K562 (cell line): Measurements from ENCODE around the gene TMEM266. TPM values are rescaled to one million over a fixed set of nuclear protein-coding genes. Genes with fewer than 3 reads are reported as not detected.

ENCODE experiments used
- ATAC-seq: fragments of 200-7000 bp; cut with Tn5 transposase; 3 replicates; pipeline ENCODE4 v1.9.1; 2020; ENCODE audit warnings: moderate library complexity
- BruUV-seq: library from RNA; stranded (reverse); fragments of 400-500 nt; replicated peaks from 2 replicates; lab custom pipeline; 2021; lab: Mats Ljungman, UMichigan
- CTCF ChIA-PET: fragments of 300-600 bp; formaldehyde crosslinking; extraction: SDS; loops from one replicate; lab custom pipeline; 2021; ENCODE audit warnings: low intra/inter-chr PET ratio; lab: Yijun Ruan, JAX
- POLR2A ChIA-PET: fragments of 300-600, 350-650 bp; sonication (Branson Sonifier 250); formaldehyde crosslinking; extraction: SDS; loops from one replicate; lab custom pipeline; 2021; ENCODE audit warnings: antibody characterized with exemption, inconsistent platforms; lab: Yijun Ruan, JAX
- DNase-seq, 4 experiments: peaks; one replicate each; pipeline versions ENCODE4 v3.0.0 to v3.0.0-alpha.2; 2011 to 2018; ENCODE audit warnings: low spot score in 3 of 4, mixed read lengths in 3 of 4; ENCODE audit errors: extremely low read depth in 1 of 4
- FAIRE-seq: peaks from 2 replicates; lab custom pipeline; 2011; peaks lifted over from hg19 to GRCh38; lab: Jason Lieb, UNC
- H2AFZ ChIP-seq: 2 replicates; pipeline ENCODE4 v1.6.0; 2011; ENCODE audit warnings: low read depth, low read length, control low read depth, inconsistent platforms
- H3K27ac ChIP-seq: fragments of 200-600 bp; 3 replicates; pipeline ENCODE4 v1.8.0; 2011; ENCODE audit warnings: low read depth, mild to moderate bottlenecking, control low read depth, inconsistent platforms, low read length, moderate library complexity, mixed read lengths; ENCODE audit errors: extremely low read depth
- H3K27me3 ChIP-seq, 2 experiments: fragments of 300-600 bp in 1 of 2; 2 replicates in 1 of 2; 3 replicates in 1 of 2; pipeline versions ENCODE4 v1.6.0 to v1.8.0; 2011; ENCODE audit warnings: inconsistent platforms in 2 of 2, low read length in 2 of 2, mild to moderate bottlenecking in 1 of 2, mixed read lengths in 1 of 2, moderate library complexity in 1 of 2; ENCODE audit not compliant: control insufficient read depth in 2 of 2, insufficient read depth in 2 of 2
- H3K36me3 ChIP-seq: fragments of 300-600 bp; 3 replicates; pipeline ENCODE4 v1.8.0; 2011; ENCODE audit warnings: mild to moderate bottlenecking, low read length, inconsistent platforms; ENCODE audit not compliant: control insufficient read depth, insufficient read depth
- H3K4me1 ChIP-seq, 2 experiments: fragments of 200-600 bp in 1 of 2; replicated peaks in 1 of 2; 2 replicates in 1 of 2; 3 replicates in 1 of 2; pipeline versions ENCODE4 v1.5.1 to v1.8.0; 2011; ENCODE audit warnings: inconsistent platforms in 2 of 2, low read length in 2 of 2, mild to moderate bottlenecking in 1 of 2, mixed read lengths in 1 of 2, moderate library complexity in 1 of 2; ENCODE audit not compliant: control insufficient read depth in 2 of 2, insufficient read depth in 2 of 2
- H3K4me2 ChIP-seq: 2 replicates; pipeline ENCODE4 v1.6.1; 2011; ENCODE audit warnings: low read length, control low read depth, inconsistent platforms, mixed read lengths; ENCODE audit not compliant: insufficient read depth
- H3K4me3 ChIP-seq: fragments of 200-600 bp; sonication (generic), shearing (Covaris generic); 2 replicates; pipeline ENCODE4 v1.5.1; 2016; ENCODE audit warnings: control low read depth, inconsistent platforms
- H3K79me2 ChIP-seq: fragments of 200-600 bp; 3 replicates; pipeline ENCODE4 v1.8.0; 2011; ENCODE audit warnings: low read length, inconsistent platforms; ENCODE audit not compliant: control insufficient read depth, insufficient read depth
- H3K9ac ChIP-seq, 2 experiments: 2 replicates each; pipeline versions ENCODE4 v1.6.0 to v1.6.1; 2011; ENCODE audit warnings: low read depth in 2 of 2, low read length in 2 of 2, control low read depth in 1 of 2, inconsistent platforms in 1 of 2, mild to moderate bottlenecking in 1 of 2, mixed read lengths in 1 of 2; ENCODE audit not compliant: insufficient read depth in 1 of 2
- H3K9me1 ChIP-seq: one replicate; pipeline ENCODE4 v1.6.0; 2011; ENCODE audit warnings: inconsistent platforms, mild to moderate bottlenecking, low read length, moderate library complexity; ENCODE audit not compliant: control insufficient read depth, insufficient read depth
- H3K9me3 ChIP-seq: replicated peaks from 2 replicates; pipeline ENCODE4 v1.5.1; 2011; ENCODE audit warnings: low read depth, low read length, inconsistent platforms; ENCODE audit not compliant: control insufficient read depth, insufficient read depth
- H4K20me1 ChIP-seq: replicated peaks from 2 replicates; pipeline ENCODE4 v1.6.1; 2011; ENCODE audit warnings: low read length, inconsistent platforms, mixed read lengths; ENCODE audit not compliant: control insufficient read depth, insufficient read depth
- ATF1 ChIP-seq, 2 experiments: fragments of 450-650 bp in 1 of 2; IDR thresholded peaks; 2 replicates each; pipeline ENCODE4 v1.6.1; 2016; ENCODE audit warnings: missing compliant biosample characterization in 1 of 2, missing genetic modification characterization in 1 of 2
- ILK ChIP-seq: fragments of 450-650 bp; IDR thresholded peaks from 2 replicates; pipeline ENCODE4 v1.6.1; 2016; ENCODE audit warnings: missing genetic modification characterization, low read depth, mild to moderate bottlenecking, missing compliant biosample characterization, moderate library complexity, borderline replicate concordance
- LEF1 ChIP-seq: fragments of 450-650 bp; IDR thresholded peaks from 2 replicates; pipeline ENCODE4 v1.6.1; 2016; ENCODE audit warnings: mild to moderate bottlenecking
- MIER1 ChIP-seq: fragments of 450-650 bp; IDR thresholded peaks from 2 replicates; pipeline ENCODE4 v1.6.1; 2016; ENCODE audit warnings: antibody characterized with exemption, mild to moderate bottlenecking, low read depth
- NBN ChIP-seq: fragments of 450-650 bp; IDR thresholded peaks from 2 replicates; pipeline ENCODE4 v1.6.1; 2016; ENCODE audit warnings: low read depth, mild to moderate bottlenecking
- NR2F6 ChIP-seq: fragments of 450-650 bp; formaldehyde crosslinking; IDR thresholded peaks from 2 replicates; pipeline ENCODE4 v1.4.0; 2020; ENCODE audit warnings: mild to moderate bottlenecking
- TAF1 ChIP-seq: IDR thresholded peaks from 2 replicates; pipeline ENCODE4 v1.6.1; 2011; ENCODE audit warnings: mild to moderate bottlenecking, low read length, moderate library complexity; ENCODE audit not compliant: insufficient read depth, control insufficient read depth, severe bottlenecking; ENCODE audit errors: extremely low read depth
- ZNF449 ChIP-seq: fragments of 250-450 bp; sonication (Bioruptor Pico); IDR thresholded peaks from 2 replicates; pipeline ENCODE4 v1.8.0; 2022; ENCODE audit warnings: moderate library complexity, mild to moderate bottlenecking, inconsistent platforms
- WGBS: fragments of 100-300 bp; shearing (Covaris generic); methylation state at CpG from one replicate; pipeline ENCODE4 v1.1.6; 2016; ENCODE audit warnings: low coverage, mixed read lengths; ENCODE audit not compliant: insufficient coverage; ENCODE audit errors: missing lambda C conversion rate; 5-methylcytosine and 5-hydroxymethylcytosine counted together
- in situ Hi-C: fragments of 300-500 bp; cut with MboI; formaldehyde crosslinking; loops from 4 replicates; pipeline ENCODE4 v1.15.0; 2018; ENCODE audit warnings: inconsistent platforms, mixed read lengths
- intact Hi-C: fragments of 100-400 bp; cut with micrococcal nuclease; formaldehyde crosslinking; loops from 2 replicates; pipeline ENCODE4 v1.14.2; 2022
- polyA plus RNA-seq, 8 experiments: library from polyadenylated mRNA; depleted of rRNA in 4 of 8; stranded (reverse) in 5 of 8; unstranded in 3 of 8; fragments of >200 nt; fragmentation: Nextera tagmentation in 2 of 8; fragmentation: Illumina TruSeq in 1 of 8; extraction: Ambion mirVana in 2 of 8; extraction: Trizol in 1 of 8; gene quantifications; 2 replicates each; pipeline versions ENCODE4 v1.2.1 to v1.2.3, GENCODE V29; 2011 to 2014; ENCODE audit warnings: inconsistent platforms in 1 of 8, missing spikeins in 1 of 8
- total RNA-seq, 7 experiments: library from RNA; depleted of rRNA in 6 of 7; stranded (reverse); fragments of >200 nt in 6 of 7; fragmentation: Illumina TruSeq in 2 of 7; extraction: Trizol in 2 of 7; gene quantifications; 2 replicates each; pipeline versions ENCODE4 v1.2.1 to v1.2.3, GENCODE V29; 2011 to 2021; ENCODE audit warnings: low replicate concordance in 1 of 7

TMEM266 gene
- total and polyA plus RNA-seq, 9 of the 15 experiments (the other 6 are each of a cell fraction or from before 2014, with no cell fraction given): not detected

DNA sequence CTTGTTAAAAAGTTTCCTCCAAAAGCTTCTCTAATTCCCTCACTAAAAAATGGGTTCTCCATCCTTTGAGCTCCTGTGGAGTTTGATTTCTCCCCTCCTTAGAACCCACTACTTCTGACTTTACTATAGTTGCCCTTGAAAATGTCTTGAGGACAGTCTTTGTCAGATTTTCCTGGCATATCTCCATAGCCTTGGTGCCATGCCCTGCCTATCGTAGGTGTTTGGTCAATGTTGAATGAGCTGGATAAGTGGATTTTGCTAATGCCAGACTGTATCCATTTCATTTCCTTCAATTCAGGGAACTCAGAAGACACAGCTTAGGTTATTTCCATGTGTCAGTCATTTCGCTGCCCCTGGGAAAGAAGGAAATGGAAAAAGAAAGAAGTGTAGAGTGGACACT is 40.6 kb downstream of the TMEM266 start:
- H3K36me3 ChIP-seq: no peaks in the 10 kb centered on the region
- no peaks in the 10 kb centered on the region for H3K9me3 ChIP-seq
- H3K27ac ChIP-seq: no peak overlapping the region
- in situ Hi-C loops (no loop called here), intact Hi-C loops (no loop called here)
- no peaks in the 10 kb centered on the region for H3K4me1 ChIP-seq
- no peaks in the 10 kb centered on the region for H3K9me1 ChIP-seq
- ChIA-PET POLR2A (interaction anchor here (1.6 kb wide), 1 partner anchor 11 kb away, joined by 5 read pairs; no protein-coding TSS in a partner anchor), CTCF (no interaction called here)
- peaks cover 11 to 38% of the 10 kb centered on the region in 2 experiments; a peak in 4 of 5 replicates for H3K27me3 ChIP-seq
- H2AFZ ChIP-seq: no peak overlapping the region
- no peak overlapping the region for H3K4me2 ChIP-seq
- 0% methylated on average over 2 of the region's 2 CpGs for WGBS
- FAIRE-seq (no peak), DNase-seq (no peak), ATAC-seq (no peak)
- no TSS peak for BruUV-seq
- H3K9ac ChIP-seq: no peak overlapping the region
- no peak overlapping the region for H3K4me3 ChIP-seq
- TF ChIP-seq NBN: no peak
- TF ChIP-seq ZNF449: no peak
- no peak for TF ChIP-seq ATF1 (CRISPR knock-in tag; IDR thresholded peaks at IDR 0.05)
- TF ChIP-seq ATF1 (tag; IDR thresholded peaks at IDR 0.05): no peak
- no peak for TF ChIP-seq ILK
- no peak for TF ChIP-seq TAF1
- TF ChIP-seq MIER1: no peak
- TF ChIP-seq NR2F6 (CRISPR knock-in tag): no peak
- no peak for TF ChIP-seq LEF1
- no peaks in the 10 kb centered on the region for H3K79me2 ChIP-seq
- no peaks in the 10 kb centered on the region for H4K20me1 ChIP-seq
